Keratinocyte (primary cell): ENCODE results near the gene CTRB2. TPM values are rescaled to one million over a fixed set of nuclear protein-coding genes. Genes with fewer than 3 reads are reported as not detected.

Experiments
- DNase-seq: peaks from one replicate; pipeline ENCODE4 v3.0.0-alpha.2; 2011; ENCODE audit warnings: low read depth, missing footprints, low spot score
- FAIRE-seq: peaks from 2 replicates; lab custom pipeline; 2011; peaks lifted over from hg19 to GRCh38; lab: Jason Lieb, UNC
- H2AFZ ChIP-seq: 2 replicates; pipeline ENCODE4 v1.6.0; 2012; ENCODE audit warnings: low read length, control low read depth, inconsistent platforms; ENCODE audit not compliant: control insufficient read depth
- H3K27ac ChIP-seq: 2 replicates; pipeline ENCODE4 v1.5.1; 2011; ENCODE audit warnings: low read length; ENCODE audit not compliant: control insufficient read depth, insufficient read depth
- H3K27me3 ChIP-seq: 3 replicates; pipeline ENCODE4 v1.6.0; 2011; ENCODE audit warnings: low read length; ENCODE audit not compliant: control insufficient read depth, insufficient read depth; ENCODE audit errors: extremely low read depth
- H3K36me3 ChIP-seq, 2 experiments: 2 replicates in 1 of 2; 3 replicates in 1 of 2; pipeline ENCODE4 v1.5.1; 2011; ENCODE audit warnings: low read length in 2 of 2, mild to moderate bottlenecking in 1 of 2; ENCODE audit not compliant: control insufficient read depth in 2 of 2, insufficient read depth in 2 of 2; ENCODE audit errors: extremely low read depth in 1 of 2
- H3K4me1 ChIP-seq: 3 replicates; pipeline ENCODE4 v1.5.1; 2011; ENCODE audit warnings: low read length; ENCODE audit not compliant: control insufficient read depth, insufficient read depth; ENCODE audit errors: extremely low read depth
- H3K4me2 ChIP-seq: 3 replicates; pipeline ENCODE4 v1.6.0; 2011; ENCODE audit warnings: low read depth, low read length; ENCODE audit not compliant: control insufficient read depth, insufficient read depth; ENCODE audit errors: extremely low read depth
- H3K4me3 ChIP-seq, 3 experiments: fragments of 200-600 bp in 1 of 3; sonication (generic) in 1 of 3; 2 replicates in 2 of 3; 3 replicates in 1 of 3; pipeline ENCODE4 v1.5.1; 2011 to 2016; ENCODE audit warnings: low read length in 3 of 3, mild to moderate bottlenecking in 3 of 3, control low read depth in 2 of 3, inconsistent platforms in 1 of 3, low read depth in 1 of 3, mixed read lengths in 1 of 3, mixed run types in 1 of 3, moderate library complexity in 1 of 3; ENCODE audit not compliant: control insufficient read depth in 2 of 3, insufficient read depth in 2 of 3; ENCODE audit errors: extremely low read depth in 1 of 3
- H3K79me2 ChIP-seq: 2 replicates; pipeline ENCODE4 v1.6.0; 2012; ENCODE audit warnings: low read length; ENCODE audit not compliant: control insufficient read depth, insufficient read depth
- H3K9ac ChIP-seq: 3 replicates; pipeline ENCODE4 v1.6.0; 2011; ENCODE audit warnings: low read length; ENCODE audit not compliant: control insufficient read depth, insufficient read depth; ENCODE audit errors: extremely low read depth
- H3K9me1 ChIP-seq: 3 replicates; pipeline ENCODE4 v1.6.0; 2011; ENCODE audit warnings: low read length; ENCODE audit not compliant: control insufficient read depth, insufficient read depth; ENCODE audit errors: extremely low read depth
- H3K9me3 ChIP-seq: 2 replicates; pipeline ENCODE4 v1.5.1; 2012; ENCODE audit warnings: low read depth, low read length; ENCODE audit not compliant: control insufficient read depth
- H4K20me1 ChIP-seq: 3 replicates; pipeline ENCODE4 v1.6.0; 2011; ENCODE audit warnings: low read length; ENCODE audit not compliant: control insufficient read depth, insufficient read depth; ENCODE audit errors: extremely low read depth
- EZH2 ChIP-seq: IDR thresholded peaks from one replicate; pipeline ENCODE4 v1.6.1; 2012; ENCODE audit warnings: inconsistent platforms, mild to moderate bottlenecking, low read length, moderate library complexity
- dilution Hi-C: fragments of 300-500 bp; cut with MboI; formaldehyde crosslinking; loops from one replicate; pipeline ENCODE4 v1.7.0; 2020; ENCODE audit warnings: low sequenced_read_pairs; ENCODE audit not compliant: extremely low pct_ligation_motif_present
- polyA minus RNA-seq, 3 experiments: library from RNA; depleted of rRNA, polyadenylated mRNA; stranded (reverse); fragments of >200 nt; gene quantifications; 1 replicate in 1 of 3; 2 replicates in 1 of 3; 3 replicates in 1 of 3; pipeline ENCODE4 v1.2.3, GENCODE V29; 2011
- polyA plus RNA-seq, 5 experiments: library from polyadenylated mRNA; depleted of rRNA in 3 of 5; stranded (reverse) in 3 of 5; stranded (forward) in 1 of 5; unstranded in 1 of 5; fragments of >200 nt; gene quantifications; 1 replicate in 1 of 5; 2 replicates in 3 of 5; 3 replicates in 1 of 5; pipeline versions ENCODE4 v1.2.1 to v1.2.3, GENCODE V29; 2011 to 2012; ENCODE audit warnings: missing spikeins in 2 of 5, low read depth in 1 of 5, low replicate concordance in 1 of 5
- TF ChIP-seq, protein P1 (sequence below), 3 experiments: IDR thresholded peaks in 1 of 3; conservative IDR thresholded peaks in 1 of 3; optimal IDR thresholded peaks in 1 of 3; 2 replicates in 2 of 3; 3 replicates in 1 of 3; pipeline versions ENCODE3 to v1.5.1; 2011; ENCODE audit warnings: low read length in 3 of 3, mild to moderate bottlenecking in 3 of 3, moderate library complexity in 2 of 3, control low read depth in 1 of 3, inconsistent platforms in 1 of 3; ENCODE audit not compliant: insufficient read depth in 2 of 3; ENCODE audit errors: extremely low read depth in 1 of 3

CTRB2 gene
- polyA plus RNA-seq (not detected in 3 replicates), polyA minus RNA-seq (not detected in 3 replicates)
- polyA plus RNA-seq (2011; ENCODE audit: low read depth) = not detected
- not detected in 2 replicates for polyA plus RNA-seq (2011; cell fraction: cytosol; rRNA removed)
- polyA plus RNA-seq (2011; cell fraction: nucleus; rRNA removed) = not detected in 2 replicates
- polyA plus RNA-seq (2012; ENCODE audit: low replicate concordance) = not detected in 2 replicates
- polyA minus RNA-seq (2011; cell fraction: cytosol; rRNA and poly(A)+ RNA removed) = not detected
- polyA minus RNA-seq (2011; cell fraction: nucleus; rRNA and poly(A)+ RNA removed) = not detected in 2 replicates

DNA sequence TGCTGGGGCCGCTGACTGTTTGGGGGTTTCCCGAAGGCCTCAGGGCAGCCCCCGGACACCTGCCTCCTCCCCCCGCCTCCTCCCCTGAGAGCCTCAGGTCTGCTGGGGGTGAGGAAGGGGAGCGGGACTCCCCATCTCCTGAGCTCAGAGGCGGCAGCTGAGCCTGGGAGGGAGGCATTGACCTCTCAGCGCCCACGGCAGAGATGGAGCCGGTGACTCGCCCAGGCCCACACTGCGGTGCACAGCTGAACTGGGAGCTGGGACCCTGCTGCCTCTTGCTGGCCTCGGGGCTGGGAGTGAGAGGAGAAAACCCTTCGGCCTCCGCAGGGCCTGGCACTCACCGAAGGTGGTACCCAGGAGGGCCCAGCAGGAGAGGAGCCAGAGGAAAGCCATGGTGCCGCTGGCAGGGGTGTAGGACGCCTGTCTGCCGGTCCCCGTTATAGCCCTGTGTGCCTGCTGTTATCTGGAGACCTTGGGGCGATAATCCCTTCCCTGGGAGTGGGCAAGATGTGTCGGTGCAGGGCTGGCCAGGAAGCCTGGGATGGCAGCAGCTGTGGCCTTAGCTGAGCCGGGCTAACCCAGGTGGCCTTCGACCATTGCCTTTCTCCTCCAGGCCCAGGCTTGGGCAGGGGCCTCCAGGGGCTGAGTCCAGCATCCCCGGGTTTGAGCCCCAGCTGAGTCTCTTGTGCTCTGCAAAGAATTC lies at the start of gene CTRB2:
TSS of gene CTRB2 (minus strand) at position 413 of the 703 bp plus-strand sequence. CDS start at position 393, 20 bp downstream.
- no peaks in the 10 kb centered on the region for H3K27me3 ChIP-seq
- H3K9me1 ChIP-seq = no peaks in the 10 kb centered on the region
- H3K9me3 ChIP-seq = no peaks in the 10 kb centered on the region
- no peak within 1 kb of the TSS for H3K9ac ChIP-seq
- FAIRE-seq = no peak
- H3K27ac ChIP-seq = no peak within 1 kb of the TSS
- H3K79me2 ChIP-seq = no peaks in the 10 kb centered on the region
- TF ChIP-seq, protein P1, sequence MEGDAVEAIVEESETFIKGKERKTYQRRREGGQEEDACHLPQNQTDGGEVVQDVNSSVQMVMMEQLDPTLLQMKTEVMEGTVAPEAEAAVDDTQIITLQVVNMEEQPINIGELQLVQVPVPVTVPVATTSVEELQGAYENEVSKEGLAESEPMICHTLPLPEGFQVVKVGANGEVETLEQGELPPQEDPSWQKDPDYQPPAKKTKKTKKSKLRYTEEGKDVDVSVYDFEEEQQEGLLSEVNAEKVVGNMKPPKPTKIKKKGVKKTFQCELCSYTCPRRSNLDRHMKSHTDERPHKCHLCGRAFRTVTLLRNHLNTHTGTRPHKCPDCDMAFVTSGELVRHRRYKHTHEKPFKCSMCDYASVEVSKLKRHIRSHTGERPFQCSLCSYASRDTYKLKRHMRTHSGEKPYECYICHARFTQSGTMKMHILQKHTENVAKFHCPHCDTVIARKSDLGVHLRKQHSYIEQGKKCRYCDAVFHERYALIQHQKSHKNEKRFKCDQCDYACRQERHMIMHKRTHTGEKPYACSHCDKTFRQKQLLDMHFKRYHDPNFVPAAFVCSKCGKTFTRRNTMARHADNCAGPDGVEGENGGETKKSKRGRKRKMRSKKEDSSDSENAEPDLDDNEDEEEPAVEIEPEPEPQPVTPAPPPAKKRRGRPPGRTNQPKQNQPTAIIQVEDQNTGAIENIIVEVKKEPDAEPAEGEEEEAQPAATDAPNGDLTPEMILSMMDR (optimal IDR thresholded peaks at IDR 0.05 in 1 of 3, IDR thresholded peaks at IDR 0.05 in 1 of 3, conservative IDR thresholded peaks at IDR 0.05 in 1 of 3; ENCODE audit: extremely low read depth in 1 of 3, insufficient read depth in 2 of 3, low read length in 3 of 3) = no peak
- TF ChIP-seq EZH2 = no peak
- H3K4me3 ChIP-seq = no peak within 1 kb of the TSS
- no peaks in the 10 kb centered on the region for H3K36me3 ChIP-seq
- no peak within 1 kb of the TSS for H2AFZ ChIP-seq
- no peaks in the 10 kb centered on the region for H3K4me1 ChIP-seq
- dilution Hi-C loops = no loop called here
- no peak for DNase-seq
- no peaks in the 10 kb centered on the region for H4K20me1 ChIP-seq
- H3K4me2 ChIP-seq = no peak within 1 kb of the TSS

DNA sequence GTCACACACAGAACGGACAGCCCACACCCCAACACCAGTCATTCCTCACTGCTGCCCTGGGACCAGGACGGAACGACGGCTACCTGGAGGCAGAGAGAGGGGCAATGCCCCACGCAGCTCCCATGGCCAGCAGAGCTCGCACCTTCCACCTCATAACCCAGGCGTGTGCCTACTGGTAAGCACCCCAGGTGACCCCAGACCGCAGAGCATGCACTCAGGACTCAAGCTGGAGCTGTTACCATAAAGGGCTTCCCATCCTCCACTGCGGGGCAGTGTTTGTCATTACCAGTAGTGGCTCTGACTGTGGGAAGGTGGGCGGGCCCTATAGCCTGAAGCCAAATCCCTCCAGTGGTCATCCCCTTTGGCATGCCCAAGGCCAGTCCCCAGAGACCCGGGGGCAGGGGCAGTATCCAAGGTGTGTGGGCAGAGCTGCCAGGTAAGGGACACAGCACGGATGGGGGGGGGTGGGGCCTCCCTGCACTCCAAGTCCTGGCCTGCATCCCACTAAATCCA lies 49.2 kb upstream of the CTRB2 start:
- H3K27me3 ChIP-seq = no peaks in the 10 kb centered on the region
- dilution Hi-C loops = no loop called here
- H3K79me2 ChIP-seq = peaks cover 90% of the 10 kb centered on the region
- no peak overlapping the region for H3K9ac ChIP-seq
- H3K4me1 ChIP-seq = peaks cover 63% of the 10 kb centered on the region
- H2AFZ ChIP-seq = no peak overlapping the region
- H3K9me1 ChIP-seq = peaks cover 8% of the 10 kb centered on the region
- H3K27ac ChIP-seq = no peak overlapping the region
- no peaks in the 10 kb centered on the region for H3K9me3 ChIP-seq
- H3K4me2 ChIP-seq = no peak overlapping the region
- no peak for TF ChIP-seq EZH2
- TF ChIP-seq, protein P1 (optimal IDR thresholded peaks at IDR 0.05 in 1 of 3, IDR thresholded peaks at IDR 0.05 in 1 of 3, conservative IDR thresholded peaks at IDR 0.05 in 1 of 3; ENCODE audit: extremely low read depth in 1 of 3, insufficient read depth in 2 of 3, low read length in 3 of 3) = no peak
- peaks cover 24% of the 10 kb centered on the region for H4K20me1 ChIP-seq
- peaks cover 1 to 6% of the 10 kb centered on the region in 2 experiments for H3K36me3 ChIP-seq
- DNase-seq = no peak
- no peak overlapping the region for H3K4me3 ChIP-seq
- FAIRE-seq = no peak
